GM11168 (cell line): Measurements from ENCODE around the gene ATG7.
"Not testable (repeated sequence)": the region's sequence is repeated elsewhere in the genome, so short reads cannot be mapped to it uniquely, and the experiment has no call there.

Experiments used
- in situ Hi-C: fragments of 300-500 bp; cut with MboI; formaldehyde crosslinking; loops from one replicate; pipeline ENCODE4 v1.12.0; 2022; ENCODE audit warnings: low sequenced_read_pairs; ENCODE audit not compliant: unreplicated experiment

The ATG7 gene

DNA sequence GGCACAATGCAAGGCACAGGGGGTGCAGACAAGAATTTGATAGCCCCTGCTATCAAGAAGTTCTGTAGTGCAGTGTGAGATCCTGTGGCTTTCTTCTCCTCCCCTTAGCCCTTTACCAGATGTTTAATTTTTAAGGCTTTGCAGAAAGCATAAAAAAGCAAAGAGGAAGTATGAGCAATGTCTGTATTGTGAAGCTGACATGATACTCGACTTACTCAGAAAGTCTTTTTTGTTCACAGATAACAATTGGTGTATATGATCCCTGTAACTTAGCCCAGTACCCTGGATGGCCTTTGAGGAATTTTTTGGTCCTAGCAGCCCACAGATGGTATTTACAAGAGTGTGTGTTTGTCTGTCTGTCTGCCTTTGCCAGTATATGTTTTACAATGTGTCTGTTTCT is 58.9 kb downstream of the ATG7 start:
- in situ Hi-C loops = no loop called here

DNA sequence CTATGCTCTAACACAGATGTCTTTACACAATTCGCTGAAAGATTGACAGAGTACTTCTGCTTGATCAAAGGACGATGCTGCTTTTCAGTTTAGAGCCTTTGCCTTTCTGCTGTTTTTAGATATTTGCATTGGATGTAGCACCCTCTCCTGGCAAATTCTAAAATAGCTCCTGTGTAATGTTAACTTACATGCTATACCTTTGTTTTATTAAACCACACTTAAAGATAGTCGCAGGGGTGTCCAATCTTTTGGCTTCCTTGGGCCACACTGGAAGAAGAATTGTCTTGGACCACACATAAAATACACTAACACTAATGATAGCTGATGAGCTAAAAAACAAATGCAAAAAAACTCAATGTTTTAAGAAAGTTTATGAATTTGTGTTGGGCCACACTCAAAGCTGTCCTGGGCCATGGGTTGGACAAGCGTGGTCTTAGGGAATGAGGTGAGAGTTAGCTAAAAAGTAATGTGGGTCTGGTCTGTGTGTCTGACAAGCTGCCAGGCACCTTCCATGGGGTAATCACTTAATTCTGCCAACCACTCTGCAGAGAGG is 62.9 kb downstream of the ATG7 start:
- in situ Hi-C loops = no loop called here

DNA sequence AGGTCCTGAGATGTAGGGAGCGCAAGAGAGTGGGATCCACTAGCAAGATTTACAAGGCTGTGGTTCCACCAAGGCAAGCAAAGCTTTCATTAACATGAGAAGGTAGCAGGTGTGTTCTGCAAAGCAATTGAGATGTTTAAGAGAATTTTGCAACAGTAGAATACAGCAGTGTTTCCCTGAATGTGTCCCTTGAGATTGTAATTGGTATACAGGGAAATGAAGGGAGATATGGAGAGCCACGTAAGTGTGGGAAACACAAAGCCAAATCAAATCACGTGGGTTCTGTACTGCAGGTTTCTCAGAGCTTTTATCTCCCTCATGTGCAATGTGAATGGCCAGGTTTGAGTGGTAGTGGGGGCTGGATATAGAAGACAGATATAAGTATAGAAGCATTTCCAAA is 67.3 kb downstream of the ATG7 start:
- in situ Hi-C loops = no loop called here

DNA sequence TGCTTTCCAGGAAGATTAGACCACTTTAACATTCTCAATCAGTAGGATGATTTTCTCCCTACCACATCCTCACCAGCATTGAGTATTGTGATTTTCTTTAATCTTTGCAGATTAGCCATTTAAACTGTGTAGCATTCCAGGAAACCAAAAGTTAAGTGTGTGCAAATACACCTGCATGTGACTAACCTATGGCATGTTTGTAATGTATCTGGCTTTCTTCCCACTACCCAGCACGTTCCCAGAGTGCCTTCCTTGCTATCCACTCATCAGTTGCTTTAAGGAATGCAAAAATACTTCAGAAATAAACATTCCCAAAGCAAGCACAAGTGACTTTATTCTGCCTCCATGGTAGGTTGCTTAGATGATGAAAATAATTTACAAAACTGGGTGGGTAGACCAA is 74.2 kb downstream of the ATG7 start:
- in situ Hi-C loops = no loop called here

DNA sequence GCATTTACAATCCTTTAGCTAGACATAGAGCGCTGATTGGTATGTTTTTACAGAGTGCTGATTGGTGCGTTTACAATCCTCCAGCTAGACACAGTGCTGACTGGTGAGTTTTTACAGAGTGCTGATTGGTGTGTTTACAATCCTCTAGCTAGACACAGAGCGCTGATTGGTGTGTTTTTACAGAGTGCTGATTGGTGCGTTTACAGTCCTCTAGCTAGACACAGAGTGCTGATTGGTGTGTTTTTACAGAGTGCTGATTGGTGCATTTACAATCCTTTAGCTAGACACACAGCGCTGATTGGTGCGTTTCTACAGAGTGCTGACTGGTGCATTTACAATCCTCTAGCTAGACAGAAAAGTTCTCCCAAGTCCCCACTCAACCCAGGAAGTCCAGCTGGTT is 76.7 kb downstream of the ATG7 start:
- in situ Hi-C loops = not testable (repeated sequence)

DNA sequence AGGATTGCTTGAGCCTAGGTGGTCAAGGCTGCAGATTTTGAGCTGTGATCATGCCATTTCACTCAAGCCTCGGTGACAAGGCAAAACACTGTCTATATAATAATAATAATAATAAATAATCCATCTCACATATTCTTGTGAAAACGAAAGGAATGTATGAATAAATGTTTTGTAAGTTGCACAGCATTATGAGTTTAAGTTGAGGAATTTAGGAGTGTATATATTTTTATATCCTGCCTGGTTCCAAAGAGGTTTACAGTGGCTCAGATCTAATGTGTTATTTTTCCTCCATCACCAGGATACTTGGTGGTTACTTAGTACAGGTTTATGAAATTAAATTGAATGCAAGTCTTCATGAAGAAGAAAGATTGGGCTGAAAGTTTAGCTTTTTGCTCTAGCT is 77.2 kb downstream of the ATG7 start:
- in situ Hi-C loops = no loop called here

DNA sequence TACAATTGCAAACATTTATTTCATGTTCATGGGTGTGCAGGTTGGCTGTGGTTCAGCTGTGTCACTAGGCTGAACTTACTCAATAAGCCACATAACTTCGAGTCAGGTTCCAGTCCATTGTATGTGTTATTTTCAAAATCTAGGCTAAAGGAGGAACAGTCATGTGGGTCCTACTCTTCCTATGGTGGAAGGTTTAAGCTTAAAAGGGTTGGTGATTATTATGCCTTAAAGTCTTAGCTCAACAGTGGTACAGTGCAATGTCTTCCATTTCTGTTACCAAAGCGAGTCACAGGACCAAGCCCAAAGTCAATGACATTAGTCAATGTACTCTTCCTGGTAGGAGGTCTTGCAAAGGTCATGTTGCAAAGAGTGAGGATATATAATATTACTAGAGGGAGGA is 78.2 kb downstream of the ATG7 start:
- in situ Hi-C loops = no loop called here

DNA sequence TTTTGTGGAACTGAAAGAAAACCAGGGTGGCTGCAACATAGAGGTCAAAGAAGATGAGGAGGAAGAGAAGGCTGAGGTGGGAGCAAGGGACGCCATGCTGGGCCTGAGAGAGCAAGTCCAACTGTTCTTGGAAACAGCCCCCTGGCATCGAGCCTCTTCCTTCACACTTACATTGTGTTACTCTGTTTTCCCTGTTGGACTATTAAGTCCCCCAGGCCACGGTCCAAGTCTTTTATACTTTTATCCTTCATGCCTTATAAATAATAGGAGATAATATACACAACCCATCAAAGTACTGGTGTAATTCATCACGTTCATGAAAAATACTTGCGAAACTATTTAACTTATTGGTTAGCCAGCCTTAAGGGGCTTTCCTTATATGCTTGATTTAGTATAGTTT is 79.3 kb downstream of the ATG7 start:
- in situ Hi-C loops = no loop called here

DNA sequence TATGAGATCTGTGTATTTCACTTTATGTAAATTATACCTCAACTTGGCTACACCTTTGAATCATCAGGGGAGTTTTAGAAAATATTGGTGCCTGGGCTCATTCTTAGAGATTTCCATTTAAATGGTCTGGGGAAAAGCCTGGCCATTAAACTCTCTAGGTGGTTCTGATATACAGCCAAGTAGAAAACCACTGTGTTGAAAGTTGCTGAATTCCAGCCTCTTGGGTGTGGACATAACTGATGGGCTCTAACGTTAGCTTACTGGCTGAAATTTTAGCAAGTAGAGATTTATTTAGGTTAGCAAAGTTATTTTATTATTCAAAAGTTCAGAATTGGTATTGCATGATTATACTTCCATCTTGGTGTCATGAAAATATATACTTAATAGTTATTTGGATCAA is 84.1 kb downstream of the ATG7 start:
- in situ Hi-C loops = no loop called here

DNA sequence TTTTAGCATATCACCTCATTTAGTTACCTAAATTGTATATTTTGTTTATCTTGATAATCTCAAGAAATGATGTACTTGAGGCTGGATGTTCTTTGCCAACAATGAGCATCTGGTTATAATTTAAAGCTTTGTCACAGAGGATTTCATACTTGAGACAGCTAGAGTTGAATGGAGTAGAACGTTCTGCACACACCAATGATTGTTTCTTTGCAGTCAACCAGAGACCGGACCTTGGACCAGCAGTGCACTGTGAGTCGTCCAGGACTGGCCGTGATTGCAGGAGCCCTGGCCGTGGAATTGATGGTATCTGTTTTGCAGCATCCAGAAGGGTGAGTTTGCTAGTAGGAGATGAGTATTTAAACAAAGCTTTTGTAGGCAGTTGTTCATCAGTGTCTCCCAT is 90.4 kb downstream of the ATG7 start:
- in situ Hi-C loops = no loop called here

DNA sequence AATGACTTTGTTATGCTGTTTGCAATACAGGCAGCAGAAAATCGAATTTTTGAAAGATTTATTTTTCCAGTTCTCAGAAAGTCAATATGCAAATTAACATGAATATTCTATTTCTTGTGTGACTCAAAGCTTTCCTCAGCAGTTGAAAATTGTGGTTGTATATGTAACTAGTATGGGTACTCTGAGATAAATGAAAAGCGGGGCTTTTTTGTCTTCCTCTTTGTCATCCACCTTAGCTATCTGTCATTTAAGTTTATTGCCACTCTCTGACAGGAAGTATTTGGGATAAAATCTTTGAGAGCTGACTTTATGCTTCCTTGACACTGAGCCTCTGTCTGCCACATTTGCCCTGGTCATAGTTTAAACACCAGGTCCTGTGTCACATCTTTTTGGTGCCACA is 91.5 kb downstream of the ATG7 start:
- in situ Hi-C loops = no loop called here

DNA sequence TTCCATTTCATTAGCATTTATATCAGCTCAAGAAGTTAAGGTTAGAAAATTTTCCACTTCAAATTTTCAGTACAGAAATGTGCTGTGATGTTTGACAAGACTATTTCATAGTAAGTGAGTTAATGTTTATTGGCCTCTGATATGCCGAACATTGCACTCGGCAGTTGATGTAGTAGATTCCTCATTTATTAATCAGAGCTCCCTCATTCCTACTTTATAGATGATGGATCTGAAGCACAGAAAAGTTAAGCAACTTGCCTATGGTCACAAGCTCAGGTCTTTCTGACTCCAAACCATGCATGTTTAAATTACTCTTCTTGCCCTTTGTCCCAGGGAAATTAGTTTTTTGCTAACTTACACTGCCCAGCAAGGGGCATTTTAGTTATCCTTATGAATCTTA is 92.0 kb downstream of the ATG7 start:
- in situ Hi-C loops = no loop called here

DNA sequence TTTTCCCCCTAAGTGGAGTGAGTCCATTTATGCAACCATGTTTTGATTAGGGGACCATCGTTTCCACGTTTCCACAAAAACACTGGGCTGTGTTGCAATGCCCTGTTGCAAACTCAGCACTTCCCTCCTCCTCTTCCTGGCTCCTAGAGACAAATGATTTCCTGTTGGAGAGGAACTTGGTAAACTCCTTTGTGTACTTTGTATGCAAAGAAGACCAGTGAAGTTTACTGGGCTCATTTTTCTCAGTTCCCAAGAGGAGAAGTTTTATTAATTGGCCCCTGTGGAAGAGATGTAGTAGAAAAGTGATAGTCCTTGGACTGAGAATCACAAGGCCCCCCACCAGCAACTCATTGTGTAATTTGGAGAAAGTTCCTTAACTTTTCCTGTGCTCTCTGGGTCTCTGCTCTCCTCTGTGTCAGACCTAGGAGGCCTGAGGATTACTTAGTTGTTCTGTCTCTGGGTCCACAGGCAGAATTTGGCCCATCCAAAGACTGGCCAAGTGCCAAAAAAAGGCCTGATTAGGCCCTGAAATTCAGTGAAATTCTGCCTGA is 95.0 kb downstream of the ATG7 start:
- in situ Hi-C loops = no loop called here

DNA sequence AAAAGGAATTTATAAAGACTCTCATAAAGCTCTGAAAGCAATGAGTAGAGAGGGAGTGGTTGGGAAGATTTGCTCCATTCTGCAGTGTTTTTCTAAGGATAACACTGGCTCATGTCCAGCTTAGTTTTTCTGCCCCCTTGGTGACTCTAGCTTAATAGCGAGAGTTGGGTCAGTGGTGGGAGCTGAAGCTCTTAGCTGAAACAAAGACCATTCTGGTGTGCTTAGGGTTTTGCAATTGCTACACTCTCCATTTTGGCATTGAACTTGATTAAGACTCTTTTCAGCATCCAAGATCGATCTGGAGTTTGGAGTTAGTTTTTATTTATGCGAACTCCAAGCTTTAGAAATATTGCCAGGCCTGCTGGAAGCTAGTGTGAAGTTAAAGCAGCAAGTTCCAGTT is 98.0 kb downstream of the ATG7 start:
- in situ Hi-C loops = no loop called here

DNA sequence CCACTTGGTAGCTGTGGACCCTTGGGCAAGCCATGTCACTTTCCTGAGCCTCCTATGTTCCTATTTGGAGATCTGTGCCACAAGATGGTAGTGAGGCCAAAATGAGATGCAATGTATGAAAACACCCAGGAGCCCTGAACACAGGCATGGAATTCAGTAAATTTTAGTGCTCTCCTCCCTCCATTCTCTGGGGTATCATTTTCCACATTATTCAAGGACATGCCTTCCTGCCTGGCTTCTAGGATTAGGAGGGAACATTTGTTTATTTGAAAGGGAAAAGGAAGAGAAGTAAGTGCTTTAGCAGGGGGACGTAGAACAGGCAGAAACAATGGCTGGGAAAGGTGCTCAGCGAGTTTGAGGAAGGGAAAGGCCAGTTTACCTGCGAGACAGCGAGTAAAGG is 98.8 kb downstream of the ATG7 start:
- in situ Hi-C loops = no loop called here

DNA sequence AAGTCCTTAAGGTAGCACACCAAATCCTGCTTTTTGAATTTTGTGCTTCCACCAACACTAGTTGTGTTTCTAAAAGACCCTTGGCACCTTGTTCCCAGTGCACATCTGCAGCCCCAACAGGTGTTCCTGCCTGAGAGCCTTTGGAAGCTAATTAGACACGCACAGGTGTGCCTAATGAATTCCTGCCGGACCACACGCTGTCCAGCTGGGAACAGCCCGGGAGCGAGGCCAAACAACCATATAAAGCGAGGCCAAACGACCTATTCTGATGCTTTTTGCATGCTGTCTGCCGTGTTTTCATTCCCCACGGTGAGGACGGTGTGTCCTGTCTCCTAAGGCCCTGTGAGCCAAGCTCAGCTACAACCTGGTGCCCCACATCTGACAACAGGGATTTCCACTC is 99.5 kb downstream of the ATG7 start:
- in situ Hi-C loops = no loop called here

DNA sequence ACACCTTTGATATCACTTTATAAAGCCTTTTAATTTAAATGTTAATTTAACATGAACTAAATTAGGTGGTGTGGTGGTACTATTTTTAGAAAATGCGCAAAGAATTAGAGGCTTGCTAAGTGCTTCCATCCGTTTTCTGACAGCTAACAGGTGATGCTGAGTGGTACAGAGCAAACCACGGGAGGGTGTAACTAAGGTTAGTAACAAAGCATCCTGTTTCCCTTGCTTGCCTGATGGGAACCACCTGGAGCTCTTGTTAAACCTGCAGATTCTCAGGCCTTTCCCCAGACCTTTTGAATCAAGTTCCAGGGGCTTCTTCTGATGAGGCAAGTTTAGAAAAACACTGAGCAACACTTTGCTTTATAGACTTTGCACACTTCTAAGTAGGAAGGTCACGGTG is 101.0 kb downstream of the ATG7 start:
- in situ Hi-C loops = no loop called here

DNA sequence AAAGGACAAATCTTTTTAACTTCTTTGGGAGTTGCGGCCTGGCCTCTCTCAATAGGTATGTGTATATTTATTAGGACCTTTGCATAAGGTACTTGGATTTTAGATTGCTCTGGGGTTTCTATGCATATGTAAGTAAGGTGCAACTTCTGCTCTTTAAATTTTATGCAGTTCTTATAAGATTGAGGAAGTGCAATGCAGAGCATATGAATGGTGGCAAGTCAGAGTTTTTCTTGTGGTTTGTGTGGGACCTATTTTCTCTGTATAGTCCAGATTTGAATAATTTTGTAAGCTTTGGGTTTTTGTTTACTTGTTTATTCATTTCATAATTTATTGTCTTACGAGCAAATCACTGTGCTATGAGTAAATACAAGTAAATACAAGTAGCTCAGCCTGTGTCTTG is 101.5 kb downstream of the ATG7 start:
- in situ Hi-C loops = no loop called here

DNA sequence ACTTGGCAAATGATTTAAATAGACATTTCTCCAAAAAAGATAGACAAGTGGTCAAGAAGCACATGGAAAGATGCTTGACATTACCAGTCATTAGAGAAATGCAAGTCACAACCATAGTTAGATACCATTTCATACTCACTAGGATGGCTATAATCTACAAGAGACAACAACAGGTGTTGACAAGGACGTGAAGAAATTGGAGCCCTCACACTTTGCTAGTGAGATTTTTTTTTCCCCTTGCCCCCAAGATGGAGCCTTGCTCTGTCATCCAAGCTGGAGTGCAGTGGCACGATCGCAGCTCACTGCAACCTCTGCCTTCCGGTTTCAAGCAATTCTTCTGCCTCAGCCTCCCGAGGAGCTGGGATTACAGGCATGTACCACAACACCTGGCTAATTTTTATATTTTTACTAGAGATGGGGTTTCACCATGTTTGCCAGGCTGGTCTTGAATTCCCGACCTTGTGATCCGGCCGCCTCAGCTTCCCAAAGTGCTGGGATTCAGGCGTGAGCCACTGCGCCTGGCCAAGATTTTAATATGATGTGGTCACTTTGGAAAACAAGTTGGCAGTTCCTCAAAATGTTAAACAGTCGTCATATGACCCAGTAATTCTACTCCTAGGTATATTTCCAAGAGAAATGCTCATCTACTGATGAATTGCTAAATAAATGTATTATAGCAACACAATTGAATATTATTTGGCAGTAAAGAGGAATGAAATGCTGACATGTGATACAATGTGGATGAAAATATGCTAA is 103.3 kb downstream of the ATG7 start:
- in situ Hi-C loops = loop anchor here (25.0 kb wide), 1 partner anchor 412 kb away; no protein-coding TSS in a partner anchor

DNA sequence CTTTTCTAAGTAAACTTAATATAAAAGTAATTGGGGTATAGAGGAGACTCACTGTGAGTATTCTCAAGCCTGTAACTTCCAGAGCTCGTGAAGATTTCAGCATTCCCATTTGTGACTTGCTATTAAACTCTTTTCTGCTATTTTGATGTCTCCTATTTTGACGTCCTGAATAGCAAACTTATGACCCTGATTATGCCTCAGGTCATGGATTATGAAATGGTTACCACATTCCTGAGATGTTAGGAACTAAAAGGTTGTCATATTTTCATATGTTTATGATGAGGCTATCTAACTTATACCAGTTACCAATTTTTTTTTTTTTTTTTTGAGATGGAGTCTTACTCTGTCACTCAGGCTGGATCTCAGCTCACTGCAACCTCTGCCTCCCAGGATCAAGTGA is 105.5 kb downstream of the ATG7 start:
- in situ Hi-C loops = loop anchor here (25.0 kb wide), 1 partner anchor 410 kb away; no protein-coding TSS in a partner anchor

DNA sequence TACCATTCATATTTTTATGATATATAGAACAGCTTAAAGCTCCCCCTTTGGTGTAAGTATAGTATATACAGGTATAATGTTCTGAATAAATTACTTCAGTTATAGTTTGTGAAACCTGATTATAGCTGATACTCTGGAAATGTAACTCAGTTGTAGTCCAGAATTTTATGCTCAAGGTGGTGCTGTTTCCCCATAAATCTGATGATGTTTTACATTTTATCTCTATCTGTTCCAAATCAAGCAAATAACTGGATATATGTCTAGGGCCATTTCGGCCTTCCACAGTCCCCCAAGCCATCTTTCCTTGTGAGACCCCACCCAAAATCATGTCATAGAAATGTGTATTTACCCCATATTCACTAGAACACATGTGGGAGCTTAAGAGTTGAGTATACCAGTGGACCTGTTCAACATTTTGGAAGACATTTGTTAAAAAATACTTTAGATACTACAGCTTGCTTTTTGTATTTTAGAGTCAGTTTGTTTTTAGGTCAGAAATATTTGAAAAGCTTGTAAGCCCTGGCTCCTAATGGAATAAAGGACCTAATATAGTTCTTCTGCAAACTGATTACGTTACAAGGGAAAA is 107.1 kb downstream of the ATG7 start:
- in situ Hi-C loops = loop anchor here (25.0 kb wide), 1 partner anchor 408 kb away; no protein-coding TSS in a partner anchor
